ENCODE data around the gene TNFSF15. TPM values are rescaled to one million over a fixed set of nuclear protein-coding genes. Genes with fewer than 3 reads are reported as not detected.
A peak's percentile ranks its signal among the peaks of the same experiment; 100 is the strongest.

The TNFSF15 gene
- total RNA-seq, 1 donor = under 0.01 TPM

- peaks cover 28% of the 10 kb centered on the region for H3K4me1 ChIP-seq (ENCODE audit: insufficient read depth, low read length)
- H3K79me2 ChIP-seq (ENCODE audit: insufficient read depth, low read length) = no peaks in the 10 kb centered on the region
- no peaks in the 10 kb centered on the region for H3K36me3 ChIP-seq (ENCODE audit: insufficient read depth, low read length)
- H2AFZ ChIP-seq (ENCODE audit: low read length) = no peak overlapping the region
- DNase-seq (ENCODE audit: insufficient read length, low spot score, missing footprints) = peak; percentile 69
- no peaks in the 10 kb centered on the region for H4K20me1 ChIP-seq (ENCODE audit: insufficient read depth, low read length)
- H3K27me3 ChIP-seq (ENCODE audit: insufficient read depth, low read length) = peaks cover 4% of the 10 kb centered on the region
- H3K4me2 ChIP-seq (ENCODE audit: insufficient read depth, low read length) = peak overlapping the region; percentile 22
- TF ChIP-seq CTCF (IDR thresholded peaks at IDR 0.05; ENCODE audit: extremely low read depth, low read depth, low read length) = no peak
- H3K27ac ChIP-seq (ENCODE audit: low read depth, low read length) = peak overlapping the region; percentile 17
- H3K4me3 ChIP-seq (ENCODE audit: insufficient read depth, low read length) = no peak overlapping the region
- H3K9me3 ChIP-seq (ENCODE audit: low read depth, low read length) = no peaks in the 10 kb centered on the region
Measured at GRCh38 chr9:114804505-114804904, 1.3 kb downstream of the TNFSF15 start.

DNA sequence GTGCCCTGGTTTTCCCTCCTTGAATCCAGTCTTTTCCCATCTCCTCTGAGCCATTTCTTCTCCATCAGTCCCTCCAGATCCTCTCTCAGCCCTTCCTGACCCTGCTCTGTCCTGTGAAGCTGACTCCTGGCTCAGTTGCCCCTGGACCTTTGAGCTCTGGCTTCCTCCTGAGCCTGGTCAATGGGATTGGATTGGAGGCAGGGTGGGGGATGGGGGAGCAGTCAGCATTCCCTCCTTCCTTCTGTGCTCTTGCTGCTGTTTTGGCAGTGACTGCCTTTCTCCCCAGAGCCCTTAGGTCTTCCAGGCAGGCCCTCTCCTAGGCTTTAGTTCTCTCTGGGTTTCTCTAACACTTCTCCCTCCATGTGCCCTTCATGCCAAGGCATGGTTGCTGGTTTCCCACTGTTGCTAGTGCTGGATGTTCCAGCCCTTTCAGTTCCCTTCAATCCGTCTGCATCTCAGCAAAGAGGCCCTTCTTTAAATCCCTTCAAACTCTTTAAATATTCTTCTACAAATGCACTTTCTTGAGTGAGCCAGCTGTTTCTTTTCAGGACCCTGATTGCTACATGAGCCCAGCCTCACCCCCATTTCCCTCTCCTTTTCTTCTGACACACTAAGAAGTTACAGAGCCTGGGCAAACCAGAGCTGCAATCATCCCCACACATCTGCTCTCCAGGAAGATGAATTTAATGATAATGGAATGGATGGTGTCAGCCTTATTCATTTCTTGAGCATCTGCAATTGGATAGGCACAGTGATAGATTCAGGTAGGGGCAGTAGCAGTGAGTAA, 2.2 kb downstream of the TNFSF15 start:
- H3K4me1 ChIP-seq (ENCODE audit: insufficient read depth, low read length) = peaks cover 28% of the 10 kb centered on the region
- DNase-seq (ENCODE audit: insufficient read length, low spot score, missing footprints) = no peak
- no peaks in the 10 kb centered on the region for H3K9me3 ChIP-seq (ENCODE audit: low read depth, low read length)
- no peak overlapping the region for H3K4me2 ChIP-seq (ENCODE audit: insufficient read depth, low read length)
- H3K27ac ChIP-seq (ENCODE audit: low read depth, low read length) = no peak overlapping the region
- H4K20me1 ChIP-seq (ENCODE audit: insufficient read depth, low read length) = no peaks in the 10 kb centered on the region
- no peaks in the 10 kb centered on the region for H3K79me2 ChIP-seq (ENCODE audit: insufficient read depth, low read length)
- TF ChIP-seq CTCF (IDR thresholded peaks at IDR 0.05; ENCODE audit: extremely low read depth, low read depth, low read length) = no peak
- H3K27me3 ChIP-seq (ENCODE audit: insufficient read depth, low read length) = peaks cover 12% of the 10 kb centered on the region
- H3K4me3 ChIP-seq (ENCODE audit: insufficient read depth, low read length) = no peak overlapping the region
- no peak overlapping the region for H2AFZ ChIP-seq (ENCODE audit: low read length)
- H3K36me3 ChIP-seq (ENCODE audit: insufficient read depth, low read length) = no peaks in the 10 kb centered on the region

DNA sequence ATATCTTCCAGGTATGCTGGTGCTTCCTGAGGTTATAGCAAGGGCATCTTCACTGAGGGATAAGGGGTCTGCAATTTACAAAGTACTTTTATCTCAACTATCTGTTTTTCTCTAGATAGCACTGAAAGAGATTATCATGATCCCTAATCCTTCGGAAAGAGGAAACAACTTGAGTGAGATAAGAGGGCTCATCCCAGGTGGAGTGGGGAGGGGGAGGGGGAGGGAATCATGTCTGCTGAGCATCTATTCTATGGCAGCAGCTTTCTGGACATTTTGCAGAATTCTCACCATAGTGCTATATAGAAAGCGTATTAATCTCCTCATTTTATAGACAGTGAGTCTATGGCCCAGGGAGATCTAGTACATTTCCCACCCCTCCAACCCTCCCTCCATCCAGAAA, 5.9 kb downstream of the TNFSF15 start:
- H4K20me1 ChIP-seq (ENCODE audit: insufficient read depth, low read length) = no peaks in the 10 kb centered on the region
- DNase-seq (ENCODE audit: insufficient read length, low spot score, missing footprints) = no peak
- no peak overlapping the region for H2AFZ ChIP-seq (ENCODE audit: low read length)
- no peak for TF ChIP-seq CTCF (IDR thresholded peaks at IDR 0.05; ENCODE audit: extremely low read depth, low read depth, low read length)
- H3K27me3 ChIP-seq (ENCODE audit: insufficient read depth, low read length) = peaks cover 18% of the 10 kb centered on the region
- peaks cover 18% of the 10 kb centered on the region for H3K4me1 ChIP-seq (ENCODE audit: insufficient read depth, low read length)
- H3K9me3 ChIP-seq (ENCODE audit: low read depth, low read length) = no peaks in the 10 kb centered on the region
- no peak overlapping the region for H3K4me2 ChIP-seq (ENCODE audit: insufficient read depth, low read length)
- no peak overlapping the region for H3K4me3 ChIP-seq (ENCODE audit: insufficient read depth, low read length)
- no peak overlapping the region for H3K27ac ChIP-seq (ENCODE audit: low read depth, low read length)
- no peaks in the 10 kb centered on the region for H3K36me3 ChIP-seq (ENCODE audit: insufficient read depth, low read length)
- no peaks in the 10 kb centered on the region for H3K79me2 ChIP-seq (ENCODE audit: insufficient read depth, low read length)

- H3K36me3 ChIP-seq (ENCODE audit: insufficient read depth, low read length) = no peaks in the 10 kb centered on the region
- H4K20me1 ChIP-seq (ENCODE audit: insufficient read depth, low read length) = no peaks in the 10 kb centered on the region
- no peak overlapping the region for H3K27ac ChIP-seq (ENCODE audit: low read depth, low read length)
- no peak overlapping the region for H2AFZ ChIP-seq (ENCODE audit: low read length)
- peaks cover 13% of the 10 kb centered on the region for H3K4me1 ChIP-seq (ENCODE audit: insufficient read depth, low read length)
- H3K9me3 ChIP-seq (ENCODE audit: low read depth, low read length) = no peaks in the 10 kb centered on the region
- H3K79me2 ChIP-seq (ENCODE audit: insufficient read depth, low read length) = no peaks in the 10 kb centered on the region
- DNase-seq (ENCODE audit: insufficient read length, low spot score, missing footprints) = no peak
- no peak overlapping the region for H3K4me2 ChIP-seq (ENCODE audit: insufficient read depth, low read length)
- H3K4me3 ChIP-seq (ENCODE audit: insufficient read depth, low read length) = no peak overlapping the region
- no peak for TF ChIP-seq CTCF (IDR thresholded peaks at IDR 0.05; ENCODE audit: extremely low read depth, low read depth, low read length)
- peaks cover 18% of the 10 kb centered on the region for H3K27me3 ChIP-seq (ENCODE audit: insufficient read depth, low read length)
Measured at GRCh38 chr9:114799441-114799840, 6.4 kb downstream of the TNFSF15 start.

Data from osteoblast (primary cell).